Upper lobe of right lung (tissue), 1 donor: ENCODE data around the gene MKRN2OS. TPM values are rescaled to one million over a fixed set of nuclear protein-coding genes. Genes with fewer than 3 reads are reported as not detected.

Experiments
- ATAC-seq: fragments of 200-7000 bp; cut with Tn5 transposase; one replicate; pipeline ENCODE4 v1.9.1; 2020; ENCODE audit warnings: mild to moderate bottlenecking, moderate library complexity
- DNase-seq: peaks from one replicate; pipeline ENCODE4 v3.0.0-alpha.2; 2020
- H3K27ac ChIP-seq: fragments of 200-600 bp; one replicate; pipeline ENCODE4 v1.8.0; 2022
- H3K27me3 ChIP-seq: fragments of 200-600 bp; one replicate; pipeline ENCODE4 v1.8.0; 2022; ENCODE audit warnings: mild to moderate bottlenecking
- H3K36me3 ChIP-seq: fragments of 200-600 bp; one replicate; pipeline ENCODE4 v1.8.0; 2022
- H3K4me1 ChIP-seq: fragments of 200-600 bp; one replicate; pipeline ENCODE4 v1.8.0; 2022
- H3K4me3 ChIP-seq: fragments of 200-600 bp; one replicate; pipeline ENCODE4 v1.8.0; 2022; ENCODE audit warnings: mild to moderate bottlenecking
- H3K9me3 ChIP-seq: fragments of 200-600 bp; one replicate; pipeline ENCODE4 v1.8.0; 2022
- CTCF ChIP-seq: fragments of 200-600 bp; IDR thresholded peaks from one replicate; pipeline ENCODE4 v1.8.0; 2022; ENCODE audit warnings: antibody characterized with exemption
- intact Hi-C: fragments of 100-400 bp; cut with DNase I; formaldehyde crosslinking; loops from one replicate; pipeline ENCODE4 v1.11.0; 2022
- total RNA-seq: library from RNA; stranded (reverse); fragmentation: NEBNext Ultra II Directional; extraction: Animal tissue kit (Norgen Biotek cat#: 25700); gene quantifications from one replicate; pipeline ENCODE4 v1.2.1, GENCODE V29; 2021
- donor health status: DM: no; HTN: yes; CAD: no; lungs with severe emphysema.

MKRN2OS gene
- total RNA-seq, 1 donor from 2014 or later: not detected

DNA sequence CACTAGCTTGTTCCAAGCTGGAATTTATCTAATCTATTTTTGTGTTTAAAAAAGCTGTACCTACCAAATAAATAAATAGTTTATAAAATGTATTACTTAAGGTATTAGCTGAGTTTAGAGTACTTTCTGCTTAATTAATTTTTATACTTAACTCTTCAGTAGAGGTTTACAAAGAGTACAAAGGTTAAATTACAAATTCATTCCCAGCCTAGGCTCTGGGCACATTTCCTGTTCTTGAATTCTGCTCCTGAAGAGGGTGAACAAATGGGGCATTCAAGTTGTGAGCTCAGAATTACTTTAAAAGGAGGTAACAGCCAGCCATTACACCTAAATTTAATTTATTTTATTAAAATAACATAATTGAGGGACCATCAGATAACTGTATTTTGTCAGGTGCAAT lies 38.0 kb upstream of the MKRN2OS start:
- DNase-seq (no peak), ATAC-seq (no peak)
- Histone ChIP-seq H3K4me1 (no peaks in the 10 kb centered on the region), H3K9me3 (no peaks in the 10 kb centered on the region), H3K36me3 (peaks cover 90% of the 10 kb centered on the region), H3K27me3 (no peaks in the 10 kb centered on the region), H3K27ac (no peak overlapping the region), H3K4me3 (no peak overlapping the region)
- intact Hi-C loops: no loop called here
- no peak for TF ChIP-seq CTCF

DNA sequence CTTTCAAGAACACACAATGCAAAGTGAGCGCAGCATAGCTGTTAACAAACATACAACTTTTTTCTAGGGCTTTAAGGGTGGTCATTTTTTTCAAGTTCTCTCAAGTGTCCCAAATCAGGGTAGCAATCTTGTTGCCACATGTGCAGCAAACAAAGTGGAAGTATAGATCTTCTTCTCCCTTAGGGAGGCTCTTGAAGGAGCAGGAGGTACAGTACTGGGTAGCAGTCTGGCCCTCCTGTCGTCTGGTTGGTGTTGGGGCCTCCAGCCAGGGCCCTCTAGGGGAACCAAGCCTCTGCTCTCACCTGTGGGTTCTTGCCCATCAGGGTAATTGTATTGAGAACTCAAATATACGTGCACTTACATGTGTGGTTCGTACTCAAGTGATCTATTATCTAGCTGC lies 37.4 kb upstream of the MKRN2OS start:
- Histone ChIP-seq H3K36me3 (peaks cover 90% of the 10 kb centered on the region), H3K4me3 (no peak overlapping the region), H3K4me1 (no peaks in the 10 kb centered on the region), H3K27me3 (no peaks in the 10 kb centered on the region), H3K9me3 (no peaks in the 10 kb centered on the region), H3K27ac (no peak overlapping the region)
- intact Hi-C loops: no loop called here
- TF ChIP-seq CTCF: no peak
- no peak for ATAC-seq
- no peak for DNase-seq

- H3K27ac ChIP-seq: peak overlapping the region; percentile 51
- H3K27me3 ChIP-seq: no peaks in the 10 kb centered on the region
- no peaks in the 10 kb centered on the region for H3K9me3 ChIP-seq
- peaks cover 90% of the 10 kb centered on the region for H3K36me3 ChIP-seq
- no peak overlapping the region for H3K4me3 ChIP-seq
- H3K4me1 ChIP-seq: no peaks in the 10 kb centered on the region
- intact Hi-C loops: no loop called here
- DNase-seq (no peak), ATAC-seq (peak; percentile 55)
- no peak for TF ChIP-seq CTCF
These were observed 34.6 kb upstream of the MKRN2OS start for GRCh38 chr3:12579905-12580304.

DNA sequence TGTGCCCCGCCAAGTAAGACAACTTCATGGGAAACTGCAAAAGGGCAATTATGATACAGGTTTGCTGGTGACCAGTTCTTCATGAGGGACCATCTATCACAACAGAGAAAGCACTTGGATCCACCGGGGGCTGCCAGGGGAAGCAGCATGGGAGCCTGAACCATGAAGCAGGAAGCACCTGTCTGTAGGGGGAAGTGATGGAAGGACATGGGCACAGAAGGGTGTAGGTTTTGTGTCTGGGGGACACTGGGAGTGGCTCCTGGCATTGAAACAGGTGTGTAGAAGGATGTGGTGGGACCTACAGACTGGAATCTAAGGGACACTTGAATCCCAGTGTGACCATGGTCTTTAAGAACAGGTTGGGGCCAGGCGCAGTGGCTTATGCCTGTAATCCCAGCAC lies 34.2 kb upstream of the MKRN2OS start:
- no peak overlapping the region for H3K4me3 ChIP-seq
- DNase-seq (no peak), ATAC-seq (no peak)
- H3K9me3 ChIP-seq: no peaks in the 10 kb centered on the region
- peaks cover 90% of the 10 kb centered on the region for H3K36me3 ChIP-seq
- TF ChIP-seq CTCF: no peak
- intact Hi-C loops: no loop called here
- H3K27me3 ChIP-seq: no peaks in the 10 kb centered on the region
- H3K4me1 ChIP-seq: no peaks in the 10 kb centered on the region
- peak overlapping the region; percentile 51 for H3K27ac ChIP-seq

- H3K27me3 ChIP-seq: no peaks in the 10 kb centered on the region
- TF ChIP-seq CTCF: no peak
- intact Hi-C loops: no loop called here
- H3K27ac ChIP-seq: no peak overlapping the region
- ATAC-seq (no peak), DNase-seq (no peak)
- peaks cover 90% of the 10 kb centered on the region for H3K36me3 ChIP-seq
- no peak overlapping the region for H3K4me3 ChIP-seq
- H3K9me3 ChIP-seq: no peaks in the 10 kb centered on the region
- H3K4me1 ChIP-seq: no peaks in the 10 kb centered on the region
These were observed 33.4 kb upstream of the MKRN2OS start for GRCh38 chr3:12578742-12579141.

DNA sequence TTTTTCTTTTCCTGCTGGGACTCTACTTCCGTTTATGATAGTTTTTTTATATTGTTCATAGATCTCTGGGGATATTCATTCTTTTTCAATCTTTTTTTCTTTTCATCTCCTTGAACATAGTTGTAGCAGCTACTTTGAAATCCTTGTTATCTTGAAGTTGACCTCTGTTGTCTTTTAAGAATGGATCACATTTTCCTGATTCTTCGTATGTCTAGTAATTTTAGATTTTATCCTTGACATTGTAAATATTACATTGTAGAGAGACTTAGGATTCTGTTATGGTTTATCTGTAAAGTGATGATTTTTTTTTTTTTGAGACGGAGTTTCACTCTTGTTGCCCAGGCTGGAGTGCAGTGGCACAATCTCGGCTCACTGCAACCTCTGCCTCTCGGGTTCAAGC lies 32.1 kb upstream of the MKRN2OS start:
- intact Hi-C loops: no loop called here
- no peak for TF ChIP-seq CTCF
- H3K4me1 ChIP-seq: no peaks in the 10 kb centered on the region
- H3K9me3 ChIP-seq: no peaks in the 10 kb centered on the region
- H3K36me3 ChIP-seq: peaks cover 90% of the 10 kb centered on the region
- no peak overlapping the region for H3K27ac ChIP-seq
- no peaks in the 10 kb centered on the region for H3K27me3 ChIP-seq
- H3K4me3 ChIP-seq: no peak overlapping the region
- DNase-seq (no peak), ATAC-seq (no peak)
